HL-60 (cell line): ENCODE data around the gene CFHR5.
"Not testable (repeated sequence)": the region's sequence is repeated elsewhere in the genome, so short reads cannot be mapped to it uniquely, and the experiment has no call there.

Source experiments
- POLR2AphosphoS5 ChIP-seq: IDR thresholded peaks from 2 replicates; pipeline ENCODE4 v1.6.1; 2012; ENCODE audit warnings: low read depth
- TF ChIP-seq, protein P1 (sequence below): IDR thresholded peaks from one replicate; pipeline ENCODE4 v1.5.1; 2011; ENCODE audit warnings: low read length, control low read depth, inconsistent platforms; ENCODE audit not compliant: insufficient read depth
- TF ChIP-seq, protein P2 (sequence below): IDR thresholded peaks from 2 replicates; pipeline ENCODE4 v1.6.1; 2012; ENCODE audit warnings: low read depth; ENCODE audit not compliant: insufficient replicate concordance

DNA sequence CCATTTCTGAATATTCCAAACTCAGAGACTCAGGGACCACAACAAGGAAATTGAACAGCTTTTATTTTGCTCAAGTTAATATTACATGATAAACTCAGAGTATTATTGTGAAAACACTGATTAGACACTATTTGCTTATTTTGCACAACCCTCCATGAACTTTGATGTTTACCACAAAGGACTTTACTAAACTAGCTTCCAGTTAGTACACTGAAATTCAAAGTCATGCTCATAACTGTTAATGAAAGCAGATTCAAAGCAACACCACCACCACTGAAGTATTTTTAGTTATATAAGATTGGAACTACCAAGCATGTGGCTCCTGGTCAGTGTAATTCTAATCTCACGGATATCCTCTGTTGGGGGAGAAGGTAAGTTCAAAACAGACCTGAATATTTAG is 33.8 kb upstream of the CFHR5 start, which contains the start of gene CFHR2:
- TF ChIP-seq, protein P1, sequence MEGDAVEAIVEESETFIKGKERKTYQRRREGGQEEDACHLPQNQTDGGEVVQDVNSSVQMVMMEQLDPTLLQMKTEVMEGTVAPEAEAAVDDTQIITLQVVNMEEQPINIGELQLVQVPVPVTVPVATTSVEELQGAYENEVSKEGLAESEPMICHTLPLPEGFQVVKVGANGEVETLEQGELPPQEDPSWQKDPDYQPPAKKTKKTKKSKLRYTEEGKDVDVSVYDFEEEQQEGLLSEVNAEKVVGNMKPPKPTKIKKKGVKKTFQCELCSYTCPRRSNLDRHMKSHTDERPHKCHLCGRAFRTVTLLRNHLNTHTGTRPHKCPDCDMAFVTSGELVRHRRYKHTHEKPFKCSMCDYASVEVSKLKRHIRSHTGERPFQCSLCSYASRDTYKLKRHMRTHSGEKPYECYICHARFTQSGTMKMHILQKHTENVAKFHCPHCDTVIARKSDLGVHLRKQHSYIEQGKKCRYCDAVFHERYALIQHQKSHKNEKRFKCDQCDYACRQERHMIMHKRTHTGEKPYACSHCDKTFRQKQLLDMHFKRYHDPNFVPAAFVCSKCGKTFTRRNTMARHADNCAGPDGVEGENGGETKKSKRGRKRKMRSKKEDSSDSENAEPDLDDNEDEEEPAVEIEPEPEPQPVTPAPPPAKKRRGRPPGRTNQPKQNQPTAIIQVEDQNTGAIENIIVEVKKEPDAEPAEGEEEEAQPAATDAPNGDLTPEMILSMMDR, result not testable (repeated sequence)
- TF ChIP-seq, protein P2, sequence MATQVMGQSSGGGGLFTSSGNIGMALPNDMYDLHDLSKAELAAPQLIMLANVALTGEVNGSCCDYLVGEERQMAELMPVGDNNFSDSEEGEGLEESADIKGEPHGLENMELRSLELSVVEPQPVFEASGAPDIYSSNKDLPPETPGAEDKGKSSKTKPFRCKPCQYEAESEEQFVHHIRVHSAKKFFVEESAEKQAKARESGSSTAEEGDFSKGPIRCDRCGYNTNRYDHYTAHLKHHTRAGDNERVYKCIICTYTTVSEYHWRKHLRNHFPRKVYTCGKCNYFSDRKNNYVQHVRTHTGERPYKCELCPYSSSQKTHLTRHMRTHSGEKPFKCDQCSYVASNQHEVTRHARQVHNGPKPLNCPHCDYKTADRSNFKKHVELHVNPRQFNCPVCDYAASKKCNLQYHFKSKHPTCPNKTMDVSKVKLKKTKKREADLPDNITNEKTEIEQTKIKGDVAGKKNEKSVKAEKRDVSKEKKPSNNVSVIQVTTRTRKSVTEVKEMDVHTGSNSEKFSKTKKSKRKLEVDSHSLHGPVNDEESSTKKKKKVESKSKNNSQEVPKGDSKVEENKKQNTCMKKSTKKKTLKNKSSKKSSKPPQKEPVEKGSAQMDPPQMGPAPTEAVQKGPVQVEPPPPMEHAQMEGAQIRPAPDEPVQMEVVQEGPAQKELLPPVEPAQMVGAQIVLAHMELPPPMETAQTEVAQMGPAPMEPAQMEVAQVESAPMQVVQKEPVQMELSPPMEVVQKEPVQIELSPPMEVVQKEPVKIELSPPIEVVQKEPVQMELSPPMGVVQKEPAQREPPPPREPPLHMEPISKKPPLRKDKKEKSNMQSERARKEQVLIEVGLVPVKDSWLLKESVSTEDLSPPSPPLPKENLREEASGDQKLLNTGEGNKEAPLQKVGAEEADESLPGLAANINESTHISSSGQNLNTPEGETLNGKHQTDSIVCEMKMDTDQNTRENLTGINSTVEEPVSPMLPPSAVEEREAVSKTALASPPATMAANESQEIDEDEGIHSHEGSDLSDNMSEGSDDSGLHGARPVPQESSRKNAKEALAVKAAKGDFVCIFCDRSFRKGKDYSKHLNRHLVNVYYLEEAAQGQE, result not testable (repeated sequence)
- not testable (repeated sequence) for TF ChIP-seq POLR2AphosphoS5
